ENCODE data around the gene UNC5C.

The UNC5C gene

GRCh38 chr4:95546866-95547714 lies 1.7 kb downstream of the UNC5C start:
- DNase-seq (ENCODE audit: low spot score) = no peak

GRCh38 chr4:95546221-95546620 lies 2.6 kb downstream of the UNC5C start:
- DNase-seq (ENCODE audit: low spot score) = no peak

DNA sequence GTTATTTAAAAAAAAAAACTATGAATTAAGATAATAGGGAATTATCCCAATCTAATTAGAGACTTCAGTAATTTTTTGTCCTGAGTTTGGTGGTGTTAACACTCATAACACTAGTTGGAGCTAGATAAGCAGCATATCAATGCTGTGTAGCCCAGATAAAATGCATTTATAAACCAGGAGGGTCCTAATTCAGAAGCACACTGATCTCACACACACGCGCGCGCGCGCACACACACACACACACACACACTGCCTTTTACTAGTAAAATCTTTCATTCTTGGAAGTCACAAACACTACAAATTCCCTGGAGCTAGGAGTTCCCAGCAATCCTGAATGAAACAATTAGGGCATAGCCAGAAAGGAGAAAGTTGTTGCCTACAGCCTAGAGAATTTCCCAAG lies 3.2 kb downstream of the UNC5C start:
- DNase-seq (ENCODE audit: low spot score) = no peak

DNA sequence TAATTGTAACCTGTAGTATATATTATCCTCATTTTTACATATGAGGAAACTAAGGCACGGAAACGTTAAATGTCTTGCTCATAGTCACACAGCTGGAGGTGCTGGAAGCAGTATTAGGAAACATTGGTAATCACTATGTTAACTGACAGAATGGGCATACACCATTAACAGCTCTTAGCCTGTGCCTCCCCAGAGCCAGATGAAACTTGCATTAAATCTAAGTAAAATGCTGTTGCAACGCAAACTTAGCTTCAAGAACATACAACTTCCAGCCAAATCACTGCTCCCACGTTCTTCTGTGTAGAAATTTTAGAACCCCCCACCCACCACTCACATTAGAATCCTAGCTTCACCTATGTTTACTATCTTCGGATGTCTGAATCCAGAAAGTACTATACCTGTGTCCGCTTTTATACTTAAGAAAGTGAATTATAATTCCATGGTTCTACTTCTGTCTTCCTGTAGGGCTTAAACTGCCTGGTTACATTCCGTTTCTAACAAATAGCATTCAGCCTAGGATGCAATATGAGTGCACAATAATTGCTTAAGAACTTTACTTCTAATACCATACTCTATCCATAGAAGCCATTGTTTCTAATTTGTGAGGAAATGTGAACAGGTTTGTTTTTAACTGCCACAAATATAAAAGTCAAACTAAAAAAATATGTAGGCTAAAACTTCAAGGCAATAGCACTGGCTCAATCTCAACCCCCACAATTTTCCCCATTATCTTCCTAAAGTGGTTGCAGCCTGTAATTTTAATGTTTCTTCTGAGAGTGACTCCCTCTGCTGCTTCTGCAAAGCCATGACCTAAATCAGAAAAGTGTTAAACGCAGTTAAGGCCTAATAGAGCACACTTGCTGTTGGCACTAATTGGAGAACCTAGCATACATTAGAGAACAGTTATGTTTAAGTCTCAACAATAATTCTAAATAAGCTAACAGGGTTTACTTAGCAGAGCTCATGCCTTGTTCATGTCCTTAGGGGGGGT lies 4.4 kb downstream of the UNC5C start:
- no peak for DNase-seq (ENCODE audit: low spot score)

- DNase-seq (ENCODE audit: low spot score) = no peak
These were observed 6.7 kb downstream of the UNC5C start for GRCh38 chr4:95541889-95542607.

DNA sequence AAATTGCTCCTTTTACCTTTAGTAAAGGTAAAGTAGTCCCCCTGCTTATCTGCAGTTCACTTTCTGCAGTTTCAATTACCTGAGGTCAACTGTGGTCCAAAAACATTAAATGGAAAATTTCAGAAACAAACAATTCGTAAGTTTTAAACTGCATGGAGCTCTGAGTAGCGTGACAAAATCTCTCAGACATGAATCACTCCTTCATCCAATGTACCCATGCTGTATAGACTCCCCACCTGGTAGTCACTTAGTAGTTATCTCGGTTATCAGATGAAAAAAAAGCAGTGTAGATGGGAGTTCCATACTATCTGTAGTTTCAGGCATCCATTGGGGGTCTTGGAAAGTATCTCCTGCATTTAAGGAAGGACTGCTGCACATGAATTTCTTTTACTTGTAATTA lies 7.7 kb downstream of the UNC5C start:
- DNase-seq (ENCODE audit: low spot score) = no peak

DNA sequence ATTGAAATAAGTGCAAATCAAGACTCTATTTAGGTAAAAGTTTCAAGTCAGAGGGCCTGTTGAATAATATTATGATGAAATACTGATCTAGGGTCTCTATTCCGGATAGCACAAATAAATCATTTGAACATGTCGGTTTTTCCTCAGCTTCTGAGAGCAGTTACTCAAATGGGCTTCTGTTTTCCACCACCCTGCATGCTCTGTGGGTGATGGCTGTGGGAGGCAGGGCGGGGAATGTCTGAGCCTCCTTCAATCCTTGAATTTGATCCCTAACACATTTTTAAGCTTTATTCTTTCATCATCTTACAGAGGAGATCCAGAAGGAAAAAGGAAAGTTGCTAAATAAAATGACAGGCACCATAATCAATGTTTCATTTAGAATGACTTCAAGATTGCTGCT lies 8.5 kb downstream of the UNC5C start:
- DNase-seq (ENCODE audit: low spot score) = no peak

DNA sequence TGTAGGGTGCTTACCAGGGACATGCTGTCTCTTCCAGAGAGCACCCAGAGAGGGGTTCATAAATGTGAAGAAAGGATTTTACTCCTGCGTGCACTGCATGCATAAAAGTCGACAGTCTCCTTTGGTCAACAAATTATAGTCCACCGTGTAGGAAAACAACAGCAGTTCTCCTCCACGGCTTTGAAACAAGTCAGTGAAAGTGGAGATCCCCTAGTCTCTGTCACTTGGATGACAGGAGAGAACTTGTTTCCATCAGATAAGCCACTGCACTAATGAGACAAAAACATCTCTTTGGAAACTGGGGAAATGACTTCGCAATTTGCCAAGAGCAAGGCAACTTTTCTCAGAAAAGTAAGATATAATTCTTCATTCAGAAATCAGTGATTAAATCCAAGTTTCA lies 9.7 kb downstream of the UNC5C start:
- no peak for DNase-seq (ENCODE audit: low spot score)

DNA sequence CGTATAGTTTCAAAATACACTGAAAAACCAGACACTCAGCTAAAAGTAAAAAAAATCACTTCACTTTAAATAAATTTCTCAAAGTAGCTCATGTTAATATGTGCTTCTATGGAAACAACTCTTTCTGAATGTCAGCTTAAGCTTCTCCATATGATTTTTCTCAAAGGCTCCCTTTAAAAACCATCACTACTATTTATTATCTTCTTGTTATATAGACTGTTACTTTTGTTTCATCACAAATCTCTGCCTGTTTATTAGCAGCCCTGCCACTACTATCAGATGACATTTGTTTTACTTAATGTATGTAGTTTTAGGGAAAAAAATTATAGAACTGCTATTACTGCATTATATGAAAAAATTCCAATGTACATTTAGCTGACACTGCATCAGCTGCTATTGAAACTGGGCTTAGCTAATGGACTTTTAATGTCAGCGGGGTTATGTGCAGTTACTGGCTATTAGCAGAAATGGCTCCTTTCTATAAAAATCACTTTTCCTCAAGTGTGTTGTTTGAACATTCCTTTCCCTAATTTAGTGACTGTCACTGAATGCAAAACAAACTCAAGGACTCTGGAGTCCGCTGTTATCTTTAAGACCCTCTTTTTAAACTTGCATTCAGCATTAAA lies 10.8 kb downstream of the UNC5C start:
- DNase-seq (ENCODE audit: low spot score) = no peak

- no peak for DNase-seq (ENCODE audit: low spot score)
These were observed 11.6 kb downstream of the UNC5C start for GRCh38 chr4:95537191-95537590.

DNA sequence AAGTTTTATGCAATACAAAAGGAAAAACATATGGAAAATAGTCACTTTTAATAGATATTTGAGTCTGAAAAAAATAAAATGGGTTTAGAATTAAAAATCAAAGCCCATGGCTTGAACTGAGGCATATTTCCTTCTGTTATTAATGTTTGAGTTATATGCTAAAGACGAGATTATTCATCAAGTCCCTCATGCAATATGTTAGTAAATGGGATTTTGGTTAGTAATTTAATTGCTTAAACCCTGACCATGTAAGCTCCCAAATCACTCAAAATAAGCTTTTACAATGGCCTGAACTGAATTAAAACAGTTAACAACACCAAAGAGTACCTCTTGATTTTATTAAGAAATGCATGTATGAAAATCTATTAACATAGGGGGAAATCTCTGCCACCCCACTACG lies 12.1 kb downstream of the UNC5C start:
- DNase-seq (ENCODE audit: low spot score) = no peak

- DNase-seq (ENCODE audit: low spot score) = no peak
These were observed 13.6 kb downstream of the UNC5C start for GRCh38 chr4:95535180-95535579.

DNA sequence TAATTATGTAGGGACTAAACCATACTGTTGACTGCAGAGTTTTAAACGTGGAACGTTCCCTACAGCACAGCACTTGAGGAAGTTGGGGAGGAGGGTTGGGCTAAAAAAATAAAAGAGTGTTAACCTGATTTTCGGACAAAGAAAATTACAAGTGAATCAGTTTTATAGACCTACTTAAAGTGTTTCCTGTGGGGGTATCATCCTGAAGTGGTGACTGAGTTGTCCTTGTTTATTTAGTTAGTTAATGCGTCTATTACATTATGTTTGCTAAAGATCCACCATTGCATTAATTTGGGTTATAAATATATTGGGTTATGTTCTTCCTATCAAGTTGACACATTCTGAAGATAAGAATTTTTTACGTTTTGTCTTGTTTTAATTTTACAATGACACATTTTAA lies 14.7 kb downstream of the UNC5C start:
- no peak for DNase-seq (ENCODE audit: low spot score)

- no peak for DNase-seq (ENCODE audit: low spot score)
These were observed 15.5 kb downstream of the UNC5C start for GRCh38 chr4:95533254-95533653.

DNA sequence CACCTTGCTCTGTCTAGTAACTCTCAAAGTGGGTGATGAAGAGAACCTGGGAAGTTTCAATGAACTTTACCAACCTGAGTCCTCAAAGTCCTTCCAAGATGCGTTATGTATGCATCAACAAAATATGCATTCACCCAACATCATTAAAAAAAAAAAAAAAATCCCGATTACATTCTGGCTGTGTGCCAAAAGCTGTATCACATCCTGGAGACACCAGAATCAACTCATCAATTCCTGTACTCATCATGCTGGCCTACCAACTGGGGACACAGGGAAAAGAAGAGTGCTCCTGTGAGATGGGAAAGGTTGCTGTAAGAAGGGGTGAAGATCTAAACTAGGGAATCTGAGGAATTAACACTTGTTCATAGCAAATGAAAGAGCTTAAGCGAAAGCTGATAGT lies 16.5 kb downstream of the UNC5C start:
- no peak for DNase-seq (ENCODE audit: low spot score)

GRCh38 chr4:95531141-95531540 lies 17.6 kb downstream of the UNC5C start:
- DNase-seq (ENCODE audit: low spot score) = no peak

- DNase-seq (ENCODE audit: low spot score) = no peak
These were observed 18.8 kb downstream of the UNC5C start for GRCh38 chr4:95529946-95530345.

- no peak for DNase-seq (ENCODE audit: low spot score)
These were observed 20.3 kb downstream of the UNC5C start for GRCh38 chr4:95528388-95528948.

DNA sequence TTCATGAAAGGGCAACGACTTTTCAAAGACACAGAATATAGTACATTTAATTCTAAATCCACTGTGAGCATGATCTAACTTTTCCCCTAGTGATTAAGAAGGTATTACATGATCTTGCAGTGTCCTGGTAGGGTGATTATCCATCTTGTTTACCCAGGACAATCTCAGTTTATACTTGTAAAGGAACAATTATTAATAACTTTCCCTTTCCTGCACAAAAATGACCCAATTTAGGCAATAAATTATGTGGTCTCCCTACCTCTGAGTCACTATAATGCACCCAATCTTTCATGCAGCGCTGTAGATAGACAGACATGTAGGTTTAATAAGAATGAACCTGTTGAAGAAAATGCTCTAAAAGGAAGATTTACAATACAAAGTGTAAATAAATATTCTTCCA lies 22.7 kb downstream of the UNC5C start:
- no peak for DNase-seq (ENCODE audit: low spot score)

GRCh38 chr4:95524729-95525128 lies 24.0 kb downstream of the UNC5C start:
- DNase-seq (ENCODE audit: low spot score) = no peak

DNA sequence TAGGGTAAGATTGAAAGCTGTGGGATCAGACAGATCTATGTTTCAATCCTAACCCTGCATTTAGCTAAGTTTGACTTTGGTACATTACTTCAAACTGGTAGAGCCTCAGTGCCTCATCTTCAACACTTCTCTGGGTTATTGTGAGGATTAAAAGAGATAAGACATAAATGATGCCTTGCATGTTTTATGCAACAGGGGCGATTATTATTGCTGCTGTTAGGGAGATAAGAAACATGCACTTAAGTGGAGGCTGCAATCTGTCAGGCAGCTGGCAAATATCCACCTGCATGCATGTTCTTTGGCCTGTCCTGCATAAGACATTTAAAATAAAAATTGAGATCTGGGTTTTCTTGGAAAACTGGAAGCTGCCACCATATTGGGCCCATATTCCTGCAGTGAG lies 24.6 kb downstream of the UNC5C start:
- no peak for DNase-seq (ENCODE audit: low spot score)
